ACC112 (cell line): ENCODE measurements around the gene CCL4L2.
"Not testable (repeated sequence)": the region's sequence is repeated elsewhere in the genome, so short reads cannot be mapped to it uniquely, and the experiment has no call there.

Source experiments
- H2AFZ ChIP-seq: fragments of 200-600 bp; sonication (generic); one replicate; pipeline ENCODE4 v1.6.0; 2017; ENCODE audit warnings: antibody characterized with exemption, low read length; ENCODE audit not compliant: unreplicated experiment
- H3K27ac ChIP-seq: fragments of 200-600 bp; sonication (generic); 2 replicates; pipeline ENCODE4 v1.5.1; 2014; ENCODE audit warnings: low read depth, mild to moderate bottlenecking, antibody characterized with exemption, low read length, moderate library complexity
- H3K27me3 ChIP-seq: fragments of 200-600 bp; sonication (generic); 2 replicates; pipeline ENCODE4 v1.6.1; 2014; ENCODE audit warnings: mild to moderate bottlenecking, antibody characterized with exemption, low read length, moderate library complexity, mixed read lengths; ENCODE audit not compliant: insufficient read depth
- H3K36me3 ChIP-seq: fragments of 200-600 bp; sonication (generic); 2 replicates; pipeline ENCODE4 v1.6.1; 2016; ENCODE audit warnings: mild to moderate bottlenecking, antibody characterized with exemption, low read length, moderate library complexity, mixed read lengths; ENCODE audit not compliant: insufficient read depth
- H3K4me1 ChIP-seq: fragments of 200-600 bp; sonication (generic); one replicate; pipeline ENCODE4 v1.6.1; 2016; ENCODE audit warnings: low read length, mixed read lengths; ENCODE audit not compliant: insufficient read depth, unreplicated experiment, control insufficient read depth
- H3K4me3 ChIP-seq: fragments of 200-600 bp; sonication (generic); 2 replicates; pipeline ENCODE4 v1.5.1; 2014; ENCODE audit warnings: mild to moderate bottlenecking, low read depth, low read length
- H3K79me2 ChIP-seq: fragments of 200-600 bp; sonication (generic); one replicate; pipeline ENCODE4 v1.6.0; 2016; ENCODE audit warnings: low read length; ENCODE audit not compliant: control insufficient read depth, unreplicated experiment, insufficient read depth

The CCL4L2 gene

GRCh38 chr17:36212272-36212605 lies 1.4 kb downstream of the CCL4L2 start:
- Histone ChIP-seq H3K4me3 (no peak overlapping the region), H3K79me2 (no peaks in the 10 kb centered on the region), H3K36me3 (no peaks in the 10 kb centered on the region), H3K4me1 (no peaks in the 10 kb centered on the region), H3K27me3 (peaks cover 79% of the 10 kb centered on the region), H3K27ac (no peak overlapping the region), H2AFZ (no peak overlapping the region)

GRCh38 chr17:36212966-36213365 lies 2.1 kb downstream of the CCL4L2 start:
- peaks cover 82% of the 10 kb centered on the region for H3K27me3 ChIP-seq
- no peaks in the 10 kb centered on the region for H3K79me2 ChIP-seq
- H3K4me3 ChIP-seq = no peak overlapping the region
- H3K27ac ChIP-seq = no peak overlapping the region
- no peaks in the 10 kb centered on the region for H3K4me1 ChIP-seq
- H3K36me3 ChIP-seq = no peaks in the 10 kb centered on the region
- no peak overlapping the region for H2AFZ ChIP-seq

DNA sequence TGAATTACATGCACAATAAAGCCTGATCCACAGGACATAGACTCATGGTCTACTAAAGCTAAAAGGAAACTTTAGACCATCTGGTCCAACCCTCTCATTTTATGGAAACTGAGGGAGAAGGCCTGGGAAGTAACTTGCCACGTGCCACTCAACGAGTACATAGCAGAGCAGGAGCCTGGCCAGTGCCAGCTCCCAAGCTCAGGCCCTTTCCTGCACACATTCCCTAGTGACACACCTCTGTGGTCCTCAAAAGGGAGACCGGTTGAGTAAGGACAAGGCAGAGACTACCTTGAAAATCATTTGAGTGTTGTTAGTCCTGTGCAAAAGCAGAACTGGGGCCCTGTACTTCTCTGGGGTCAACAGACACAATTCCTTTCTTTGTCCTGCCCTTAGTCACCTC lies 2.8 kb downstream of the CCL4L2 start:
- no peak overlapping the region for H3K4me3 ChIP-seq
- no peaks in the 10 kb centered on the region for H3K4me1 ChIP-seq
- no peak overlapping the region for H3K27ac ChIP-seq
- no peaks in the 10 kb centered on the region for H3K36me3 ChIP-seq
- peaks cover 89% of the 10 kb centered on the region for H3K27me3 ChIP-seq
- H3K79me2 ChIP-seq = no peaks in the 10 kb centered on the region
- H2AFZ ChIP-seq = no peak overlapping the region

DNA sequence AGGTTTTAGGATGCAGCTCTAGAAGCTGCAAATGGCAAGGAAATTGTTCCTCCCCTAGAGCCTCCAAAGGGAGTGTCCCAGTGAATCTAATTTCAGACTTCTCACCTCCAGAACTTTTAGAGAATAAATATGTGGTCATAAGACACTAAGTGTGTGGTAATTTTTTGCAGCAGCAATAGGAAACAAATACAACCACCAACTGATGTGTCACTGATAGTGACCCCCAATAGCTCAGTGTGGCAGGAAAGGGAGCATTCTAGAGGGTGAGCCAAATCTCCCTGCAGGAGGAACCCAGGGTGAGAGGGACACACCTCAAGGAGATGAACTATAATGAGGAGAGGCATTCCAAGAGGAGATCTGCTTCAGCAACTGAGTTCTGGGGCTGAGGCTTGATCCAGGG lies 4.1 kb downstream of the CCL4L2 start:
- Histone ChIP-seq H2AFZ (no peak overlapping the region), H3K36me3 (no peaks in the 10 kb centered on the region), H3K4me3 (no peak overlapping the region), H3K4me1 (no peaks in the 10 kb centered on the region), H3K27ac (no peak overlapping the region), H3K27me3 (peaks cover 85% of the 10 kb centered on the region), H3K79me2 (no peaks in the 10 kb centered on the region)

DNA sequence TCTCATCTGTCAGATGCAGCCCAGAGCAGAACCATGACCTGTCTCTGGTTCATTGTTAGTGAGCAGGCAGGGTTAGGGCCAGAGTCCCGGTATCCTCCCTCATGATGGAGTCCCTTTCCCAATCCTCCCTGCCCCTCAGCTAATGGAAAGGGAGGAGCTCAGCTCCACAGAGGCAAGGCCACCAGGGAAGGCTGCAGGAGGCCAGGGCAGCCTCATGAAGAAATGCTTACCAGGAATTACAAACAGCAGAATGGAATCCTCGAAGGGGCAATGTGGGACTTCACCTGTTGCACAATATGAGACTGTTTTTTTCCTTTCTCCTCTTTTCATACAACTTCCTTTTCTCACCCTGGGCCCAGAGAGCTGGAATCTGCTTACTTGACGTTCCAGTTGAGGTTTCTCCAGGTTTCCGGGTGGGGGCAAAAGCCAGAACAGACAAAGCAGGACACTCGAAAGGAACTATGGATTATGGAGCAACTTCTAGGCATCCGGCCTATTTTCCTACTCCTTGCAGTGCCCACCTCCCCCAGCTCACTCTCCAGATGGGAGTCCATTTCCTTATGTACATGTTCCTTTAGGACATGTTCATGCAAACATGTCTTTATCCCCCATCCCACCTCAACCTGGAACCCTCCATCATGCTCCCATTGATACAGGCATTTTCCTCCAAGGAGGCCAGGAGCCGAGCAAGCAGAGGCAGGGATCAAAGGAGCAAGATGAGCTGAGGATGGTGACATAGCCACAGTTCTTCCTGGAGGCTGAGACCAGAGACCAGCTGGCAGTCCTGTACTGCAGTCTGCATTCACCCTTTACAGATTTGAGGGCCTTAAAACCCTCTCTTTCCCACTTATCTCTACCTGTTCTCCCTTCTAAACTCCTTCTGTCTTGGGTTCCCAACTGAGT lies 4.8 kb downstream of the CCL4L2 start:
- H3K79me2 ChIP-seq, H3K27ac ChIP-seq: not testable (repeated sequence)

DNA sequence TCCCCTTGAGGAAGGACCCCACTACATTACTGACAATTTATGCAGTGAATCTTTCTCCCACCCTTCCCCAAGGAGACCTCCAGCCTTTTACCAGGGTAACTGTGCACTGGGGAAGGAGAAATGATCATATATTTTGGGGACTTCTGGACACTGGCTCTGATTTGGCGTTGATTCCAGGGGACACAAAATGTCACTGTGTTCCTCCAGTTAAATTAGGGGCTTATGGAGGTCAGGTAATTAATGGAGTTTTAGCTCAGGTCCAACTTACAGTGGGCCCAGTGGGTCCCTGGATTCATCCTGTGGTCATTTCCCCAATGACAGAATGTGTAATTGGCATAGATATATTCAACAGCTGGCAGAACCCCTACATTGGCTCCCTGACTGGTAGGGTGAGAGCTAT lies 8.7 kb downstream of the CCL4L2 start:
- H3K27ac ChIP-seq, H3K79me2 ChIP-seq, H3K4me1 ChIP-seq, H3K4me3 ChIP-seq, H3K36me3 ChIP-seq, H2AFZ ChIP-seq: not testable (repeated sequence)
- H3K27me3 ChIP-seq = peaks cover 41% of the 10 kb centered on the region

More for the DNA sequence above, 4.8 kb downstream of the CCL4L2 start:
- H3K4me1 ChIP-seq, H2AFZ ChIP-seq, H3K4me3 ChIP-seq, H3K36me3 ChIP-seq: not testable (repeated sequence)
- H3K27me3 ChIP-seq = peaks cover 78% of the 10 kb centered on the region

DNA sequence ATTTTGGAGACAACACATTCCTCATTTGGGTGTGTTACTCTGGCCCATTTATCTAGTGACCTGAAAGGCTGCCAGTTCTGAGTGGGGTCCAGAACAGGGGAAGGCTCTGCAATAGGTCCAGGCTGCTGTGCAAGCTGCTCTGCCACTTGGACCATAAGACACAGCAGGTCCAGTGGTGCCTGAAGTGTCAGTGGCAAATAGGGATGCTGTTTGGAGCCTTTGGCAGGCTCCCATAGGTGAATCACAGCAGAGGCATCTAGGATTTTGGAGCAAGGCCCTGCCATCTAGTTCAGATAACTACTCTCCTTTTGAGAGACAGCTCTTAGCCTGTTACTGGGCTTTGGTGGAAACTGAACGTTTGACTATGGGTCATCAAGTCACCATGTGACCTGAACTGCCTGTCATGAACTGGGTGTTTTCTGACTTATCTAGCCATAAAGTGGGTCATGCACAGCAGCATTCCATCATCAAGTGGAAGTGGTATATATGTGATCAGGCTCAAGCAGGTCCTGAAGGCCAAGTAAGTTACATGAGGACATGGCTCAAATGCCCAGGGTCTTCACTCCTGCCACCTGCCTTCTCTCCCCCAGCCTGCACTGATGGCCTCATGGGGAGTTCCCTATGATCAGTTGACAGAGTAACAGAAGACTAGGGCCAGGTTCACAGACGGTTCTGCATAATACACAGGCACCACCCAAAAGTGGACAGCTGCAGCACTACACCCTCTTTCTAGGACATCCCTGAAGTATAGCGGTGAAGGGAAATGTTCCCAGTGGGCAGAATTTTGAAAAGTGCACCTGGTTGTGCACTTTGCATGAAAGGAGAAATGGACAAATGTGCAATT lies 10.1 kb downstream of the CCL4L2 start:
- H3K4me3 ChIP-seq, H3K79me2 ChIP-seq, H3K27ac ChIP-seq, H3K4me1 ChIP-seq, H3K36me3 ChIP-seq, H2AFZ ChIP-seq: not testable (repeated sequence)
- H3K27me3 ChIP-seq = peaks cover 27% of the 10 kb centered on the region

GRCh38 chr17:36221581-36222100 lies 10.8 kb downstream of the CCL4L2 start:
- H3K36me3 ChIP-seq, H3K27ac ChIP-seq, H2AFZ ChIP-seq: not testable (repeated sequence)

GRCh38 chr17:36222967-36223366 lies 12.1 kb downstream of the CCL4L2 start:
- H3K36me3 ChIP-seq, H3K27me3 ChIP-seq: not testable (repeated sequence)

More at GRCh38 chr17:36221581-36222100, 10.8 kb downstream of the CCL4L2 start:
- not testable (repeated sequence) for H3K79me2 ChIP-seq, H3K4me1 ChIP-seq, H3K4me3 ChIP-seq
- peaks cover 20% of the 10 kb centered on the region for H3K27me3 ChIP-seq

GRCh38 chr17:36229644-36230043 lies 18.8 kb downstream of the CCL4L2 start:
- H2AFZ ChIP-seq, H3K79me2 ChIP-seq, H3K27ac ChIP-seq, H3K36me3 ChIP-seq, H3K4me3 ChIP-seq, H3K4me1 ChIP-seq, H3K27me3 ChIP-seq: not testable (repeated sequence)

More at GRCh38 chr17:36222967-36223366, 12.1 kb downstream of the CCL4L2 start:
- H2AFZ ChIP-seq, H3K79me2 ChIP-seq, H3K4me3 ChIP-seq, H3K4me1 ChIP-seq, H3K27ac ChIP-seq: not testable (repeated sequence)
